Mammary epithelial cell (primary cell): ENCODE data around the gene MBP.

Experiments
- CTCF ChIP-seq, 2 donors: IDR thresholded peaks in 1 of 2; conservative IDR thresholded peaks in 1 of 2; 2 replicates each; pipeline ENCODE4 v1.5.1; 2011 to 2012; ENCODE audit warnings: inconsistent platforms in 2 of 2, low read length in 2 of 2, mild to moderate bottlenecking in 2 of 2, control low read depth in 1 of 2, low read depth in 1 of 2; ENCODE audit not compliant: insufficient read depth in 1 of 2; ENCODE audit errors: extremely low read depth in 1 of 2
- EZH2 ChIP-seq: IDR thresholded peaks from 2 replicates; pipeline ENCODE4 v1.6.1; 2012; ENCODE audit warnings: low read length, inconsistent platforms, borderline replicate concordance

GRCh38 chr18:77052983-77053309, 79.6 kb downstream of the MBP start:
- no peak for TF ChIP-seq CTCF (conservative IDR thresholded peaks at IDR 0.05 in 1 of 2, IDR thresholded peaks at IDR 0.05 in 1 of 2; ENCODE audit: extremely low read depth in 1 of 2, insufficient read depth in 1 of 2, low read depth in 1 of 2, low read length in 2 of 2)
- no peak for TF ChIP-seq EZH2
